ENCODE results near the gene LMX1A.

- TF ChIP-seq CTCF (IDR thresholded peaks at IDR 0.05) (no peak), POLR2A (IDR thresholded peaks at IDR 0.05) (no peak)
Measured at GRCh38 chr1:165189011-165189410, 167.5 kb downstream of the LMX1A start.

Data from right lobe of liver (tissue), 4 donors.